ENCODE results near the gene FBXL13. TPM values are rescaled to one million over a fixed set of nuclear protein-coding genes. Genes with fewer than 3 reads are reported as not detected.

FBXL13 gene
- polyA plus RNA-seq, 1 donor from 2014 or later = 0.57 TPM

DNA sequence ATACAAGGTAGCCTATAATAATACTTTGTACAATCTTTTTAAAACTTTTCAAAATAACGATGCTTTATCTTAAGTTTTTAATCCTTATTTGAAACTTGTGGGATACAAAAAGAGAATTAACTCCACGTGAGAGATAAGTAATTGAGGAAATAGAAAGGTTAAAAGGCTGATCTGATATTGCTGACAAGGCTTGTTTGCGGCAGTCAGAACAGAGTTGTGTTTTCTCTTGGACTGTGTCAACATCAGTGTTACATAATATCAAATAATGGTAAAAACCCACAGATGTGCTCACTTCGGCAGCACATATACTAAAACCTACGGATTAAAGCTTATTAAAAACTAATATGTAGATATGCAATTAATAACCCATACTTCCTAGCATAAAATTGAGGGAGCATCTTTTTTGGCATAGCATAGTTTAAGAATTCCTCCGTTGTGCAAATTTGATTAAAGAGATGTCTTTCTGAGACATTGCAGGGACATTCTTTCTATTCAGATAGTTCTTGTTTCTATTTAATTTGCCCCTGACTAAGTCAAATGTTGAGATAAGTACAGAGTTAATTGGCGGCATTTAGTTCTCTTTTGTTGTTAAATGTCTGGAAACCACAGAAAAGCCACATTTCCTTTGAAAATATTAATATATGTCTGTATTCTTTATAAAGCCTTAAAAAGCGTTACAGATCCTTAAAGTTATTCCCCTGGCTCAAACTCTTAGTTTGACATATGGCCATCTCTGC is 262.5 kb downstream of the FBXL13 start:
- H3F3A ChIP-seq (ENCODE audit: insufficient read depth, low read length, poor library complexity, severe bottlenecking) = no peaks in the 10 kb centered on the region
- H3K9me2 ChIP-seq (ENCODE audit: insufficient read depth, low read length) = no peaks in the 10 kb centered on the region
- no peaks in the 10 kb centered on the region for H3K36me3 ChIP-seq (ENCODE audit: insufficient read depth, low read length)
- no peaks in the 10 kb centered on the region for H3K27me3 ChIP-seq (ENCODE audit: insufficient read depth, low read depth, low read length)
- no peaks in the 10 kb centered on the region for H3K79me2 ChIP-seq (replicated peaks; ENCODE audit: insufficient read depth, low read length)
- no peak for TF ChIP-seq SMC3 (conservative IDR thresholded peaks at IDR 0.05; ENCODE audit: poor library complexity)
- TF ChIP-seq, protein P1, sequence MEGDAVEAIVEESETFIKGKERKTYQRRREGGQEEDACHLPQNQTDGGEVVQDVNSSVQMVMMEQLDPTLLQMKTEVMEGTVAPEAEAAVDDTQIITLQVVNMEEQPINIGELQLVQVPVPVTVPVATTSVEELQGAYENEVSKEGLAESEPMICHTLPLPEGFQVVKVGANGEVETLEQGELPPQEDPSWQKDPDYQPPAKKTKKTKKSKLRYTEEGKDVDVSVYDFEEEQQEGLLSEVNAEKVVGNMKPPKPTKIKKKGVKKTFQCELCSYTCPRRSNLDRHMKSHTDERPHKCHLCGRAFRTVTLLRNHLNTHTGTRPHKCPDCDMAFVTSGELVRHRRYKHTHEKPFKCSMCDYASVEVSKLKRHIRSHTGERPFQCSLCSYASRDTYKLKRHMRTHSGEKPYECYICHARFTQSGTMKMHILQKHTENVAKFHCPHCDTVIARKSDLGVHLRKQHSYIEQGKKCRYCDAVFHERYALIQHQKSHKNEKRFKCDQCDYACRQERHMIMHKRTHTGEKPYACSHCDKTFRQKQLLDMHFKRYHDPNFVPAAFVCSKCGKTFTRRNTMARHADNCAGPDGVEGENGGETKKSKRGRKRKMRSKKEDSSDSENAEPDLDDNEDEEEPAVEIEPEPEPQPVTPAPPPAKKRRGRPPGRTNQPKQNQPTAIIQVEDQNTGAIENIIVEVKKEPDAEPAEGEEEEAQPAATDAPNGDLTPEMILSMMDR (IDR thresholded peaks at IDR 0.05; ENCODE audit: poor library complexity, severe bottlenecking) = no peak
- no peak for TF ChIP-seq TAF1 (IDR thresholded peaks at IDR 0.05; ENCODE audit: low read depth)
- no peak for TF ChIP-seq EP300 (conservative IDR thresholded peaks at IDR 0.05; ENCODE audit: poor library complexity, severe bottlenecking)
- TF ChIP-seq EZH2 (IDR thresholded peaks at IDR 0.05; ENCODE audit: borderline replicate concordance, insufficient read depth, low read length, poor library complexity, severe bottlenecking) = no peak
- no peaks in the 10 kb centered on the region for H4K20me1 ChIP-seq (ENCODE audit: insufficient read depth)
- H3K9me3 ChIP-seq (ENCODE audit: low read length) = no peaks in the 10 kb centered on the region
- H3K27ac ChIP-seq (ENCODE audit: low read length) = no peak overlapping the region
- no peak overlapping the region for H3K9ac ChIP-seq (ENCODE audit: low read length)
- H3K4me2 ChIP-seq (ENCODE audit: low read length) = no peak overlapping the region
- H3K4me3 ChIP-seq (ENCODE audit: low read length) = no peak overlapping the region
- H2AFZ ChIP-seq (ENCODE audit: low read depth, low read length) = no peak overlapping the region

GRCh38 chr7:102810916-102811315 is 263.7 kb downstream of the FBXL13 start:
- Histone ChIP-seq H2AFZ (ENCODE audit: low read depth, low read length) (no peak overlapping the region), H3K27me3 (ENCODE audit: insufficient read depth, low read depth, low read length) (no peaks in the 10 kb centered on the region), H3K27ac (ENCODE audit: low read length) (no peak overlapping the region), H3K9me2 (ENCODE audit: insufficient read depth, low read length) (no peaks in the 10 kb centered on the region), H3K9me3 (ENCODE audit: low read length) (no peaks in the 10 kb centered on the region), H4K20me1 (ENCODE audit: insufficient read depth) (no peaks in the 10 kb centered on the region), H3K9ac (ENCODE audit: low read length) (no peak overlapping the region), H3K4me2 (ENCODE audit: low read length) (no peak overlapping the region), H3K36me3 (ENCODE audit: insufficient read depth, low read length) (no peaks in the 10 kb centered on the region), H3K79me2 (replicated peaks; ENCODE audit: insufficient read depth, low read length) (no peaks in the 10 kb centered on the region), H3F3A (ENCODE audit: insufficient read depth, low read length, poor library complexity, severe bottlenecking) (no peaks in the 10 kb centered on the region), H3K4me3 (ENCODE audit: low read length) (no peak overlapping the region)
- TF ChIP-seq RAD21 (conservative IDR thresholded peaks at IDR 0.05) = no peak
- TF ChIP-seq POLR2AphosphoS5 (IDR thresholded peaks at IDR 0.05) = no peak
- no peak for TF ChIP-seq REST (IDR thresholded peaks at IDR 0.05; ENCODE audit: borderline replicate concordance)
- TF ChIP-seq SMC3 (conservative IDR thresholded peaks at IDR 0.05; ENCODE audit: poor library complexity) = no peak
- TF ChIP-seq MXI1 (conservative IDR thresholded peaks at IDR 0.05; ENCODE audit: poor library complexity, severe bottlenecking) = no peak
- TF ChIP-seq EP300 (conservative IDR thresholded peaks at IDR 0.05; ENCODE audit: poor library complexity, severe bottlenecking) = no peak
- no peak for TF ChIP-seq TAF1 (IDR thresholded peaks at IDR 0.05; ENCODE audit: low read depth)
- TF ChIP-seq EZH2 (IDR thresholded peaks at IDR 0.05; ENCODE audit: borderline replicate concordance, insufficient read depth, low read length, poor library complexity, severe bottlenecking) = no peak
- TF ChIP-seq, protein P1 (IDR thresholded peaks at IDR 0.05; ENCODE audit: poor library complexity, severe bottlenecking) = no peak

Data from neural cell (in vitro differentiated cells).